CD4-positive, alpha-beta T cell treated with Interleukin-21 for 1 hour (primary cell): ENCODE measurements around the gene PREX1.
A peak's percentile ranks its signal among the peaks of the same experiment; 100 is the strongest.
"Not testable (repeated sequence)": the region's sequence is repeated elsewhere in the genome, so short reads cannot be mapped to it uniquely, and the experiment has no call there.

Source experiments
- DNase-seq: peaks from one replicate; pipeline ENCODE4 v3.0.0-alpha.2; 2020

PREX1 gene, protein sequence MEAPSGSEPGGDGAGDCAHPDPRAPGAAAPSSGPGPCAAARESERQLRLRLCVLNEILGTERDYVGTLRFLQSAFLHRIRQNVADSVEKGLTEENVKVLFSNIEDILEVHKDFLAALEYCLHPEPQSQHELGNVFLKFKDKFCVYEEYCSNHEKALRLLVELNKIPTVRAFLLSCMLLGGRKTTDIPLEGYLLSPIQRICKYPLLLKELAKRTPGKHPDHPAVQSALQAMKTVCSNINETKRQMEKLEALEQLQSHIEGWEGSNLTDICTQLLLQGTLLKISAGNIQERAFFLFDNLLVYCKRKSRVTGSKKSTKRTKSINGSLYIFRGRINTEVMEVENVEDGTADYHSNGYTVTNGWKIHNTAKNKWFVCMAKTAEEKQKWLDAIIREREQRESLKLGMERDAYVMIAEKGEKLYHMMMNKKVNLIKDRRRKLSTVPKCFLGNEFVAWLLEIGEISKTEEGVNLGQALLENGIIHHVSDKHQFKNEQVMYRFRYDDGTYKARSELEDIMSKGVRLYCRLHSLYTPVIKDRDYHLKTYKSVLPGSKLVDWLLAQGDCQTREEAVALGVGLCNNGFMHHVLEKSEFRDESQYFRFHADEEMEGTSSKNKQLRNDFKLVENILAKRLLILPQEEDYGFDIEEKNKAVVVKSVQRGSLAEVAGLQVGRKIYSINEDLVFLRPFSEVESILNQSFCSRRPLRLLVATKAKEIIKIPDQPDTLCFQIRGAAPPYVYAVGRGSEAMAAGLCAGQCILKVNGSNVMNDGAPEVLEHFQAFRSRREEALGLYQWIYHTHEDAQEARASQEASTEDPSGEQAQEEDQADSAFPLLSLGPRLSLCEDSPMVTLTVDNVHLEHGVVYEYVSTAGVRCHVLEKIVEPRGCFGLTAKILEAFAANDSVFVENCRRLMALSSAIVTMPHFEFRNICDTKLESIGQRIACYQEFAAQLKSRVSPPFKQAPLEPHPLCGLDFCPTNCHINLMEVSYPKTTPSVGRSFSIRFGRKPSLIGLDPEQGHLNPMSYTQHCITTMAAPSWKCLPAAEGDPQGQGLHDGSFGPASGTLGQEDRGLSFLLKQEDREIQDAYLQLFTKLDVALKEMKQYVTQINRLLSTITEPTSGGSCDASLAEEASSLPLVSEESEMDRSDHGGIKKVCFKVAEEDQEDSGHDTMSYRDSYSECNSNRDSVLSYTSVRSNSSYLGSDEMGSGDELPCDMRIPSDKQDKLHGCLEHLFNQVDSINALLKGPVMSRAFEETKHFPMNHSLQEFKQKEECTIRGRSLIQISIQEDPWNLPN (N-terminal part only)

DNA sequence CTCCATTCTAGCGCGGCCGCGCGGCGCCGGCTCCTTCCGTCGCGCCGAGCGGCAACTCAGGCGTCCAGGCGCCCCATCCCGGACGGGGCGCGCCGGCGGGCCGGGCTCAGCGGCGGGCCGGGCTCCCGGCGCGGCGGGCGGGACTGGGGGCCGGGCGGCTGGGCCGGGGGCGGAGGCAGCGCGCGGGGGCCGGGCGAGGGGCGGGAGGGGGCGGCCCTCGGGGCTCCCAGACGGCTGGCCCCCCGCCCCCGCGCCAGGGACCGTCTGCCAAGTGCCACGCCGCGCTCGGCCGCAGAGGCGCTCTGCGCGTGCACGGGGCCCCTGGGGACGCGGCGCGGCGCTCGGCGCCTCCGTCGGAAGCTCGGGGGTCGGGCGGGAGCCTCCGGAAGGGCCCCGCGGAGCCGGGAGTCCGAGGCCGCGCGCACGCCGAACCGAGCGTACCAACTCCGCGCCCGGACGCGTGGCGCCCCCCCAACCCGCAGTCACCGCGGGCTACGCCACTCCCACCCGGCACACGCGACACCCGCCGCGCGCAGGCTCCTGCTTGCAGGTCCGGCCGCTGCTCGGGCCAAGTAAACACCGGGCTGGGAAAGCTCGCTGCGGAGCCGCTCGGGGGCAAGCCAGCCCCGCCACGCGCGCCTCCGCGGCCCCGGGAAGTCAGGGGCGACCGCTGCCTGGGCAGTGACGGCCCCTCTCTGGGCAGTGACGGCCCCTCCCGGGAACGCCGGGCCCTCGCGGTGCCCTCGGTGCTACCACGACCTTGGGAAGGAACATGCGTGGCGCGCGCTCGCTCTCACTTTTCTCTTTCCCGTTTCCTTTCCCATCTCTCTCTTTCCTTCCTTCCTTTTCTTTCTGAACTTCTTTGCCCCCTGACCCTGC, at the start of gene PREX1:
PREX1 (minus strand) TSS at position 145 of the 879 bp plus-strand sequence; CDS start at position 6, 139 bp downstream.
- peak; percentile 90 for DNase-seq

DNA sequence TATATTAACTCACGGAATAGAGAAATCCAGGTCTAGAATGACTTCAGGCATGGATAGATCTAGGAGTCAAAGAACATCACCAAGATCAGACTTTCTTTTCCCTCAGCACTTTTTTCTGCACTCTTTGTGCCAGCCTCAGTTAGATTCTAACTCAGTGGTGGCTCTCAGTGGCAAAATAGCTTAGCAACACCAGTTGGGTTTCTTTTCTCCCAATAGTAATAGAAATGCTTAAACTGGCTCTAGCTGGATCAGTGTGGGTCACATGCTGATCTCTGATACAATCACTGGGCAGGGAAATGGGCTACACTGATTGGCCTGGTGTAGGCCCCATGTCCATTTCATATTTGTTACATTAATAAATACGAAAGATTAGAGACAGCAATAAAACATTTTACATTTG, 49.5 kb upstream of the PREX1 start:
- no peak for DNase-seq

DNA sequence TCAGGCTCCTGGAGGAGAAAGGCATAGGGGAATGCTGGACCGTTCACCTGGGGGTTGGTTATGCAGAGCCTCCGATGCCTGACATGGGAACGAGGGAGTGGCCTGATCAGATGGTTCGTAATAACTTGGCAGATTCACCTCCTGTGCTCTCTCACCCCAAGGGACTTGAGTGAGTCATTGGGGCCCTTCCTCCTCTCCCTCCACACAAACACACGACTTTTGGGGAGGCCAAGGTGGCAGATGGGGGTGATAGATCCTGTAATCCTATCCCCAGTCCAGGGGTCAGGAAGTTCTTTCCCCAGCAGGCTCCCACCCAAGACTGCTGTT, 48.1 kb upstream of the PREX1 start:
- DNase-seq = no peak

GRCh38 chr20:48875233-48875913, 47.6 kb upstream of the PREX1 start:
- DNase-seq = no peak

DNA sequence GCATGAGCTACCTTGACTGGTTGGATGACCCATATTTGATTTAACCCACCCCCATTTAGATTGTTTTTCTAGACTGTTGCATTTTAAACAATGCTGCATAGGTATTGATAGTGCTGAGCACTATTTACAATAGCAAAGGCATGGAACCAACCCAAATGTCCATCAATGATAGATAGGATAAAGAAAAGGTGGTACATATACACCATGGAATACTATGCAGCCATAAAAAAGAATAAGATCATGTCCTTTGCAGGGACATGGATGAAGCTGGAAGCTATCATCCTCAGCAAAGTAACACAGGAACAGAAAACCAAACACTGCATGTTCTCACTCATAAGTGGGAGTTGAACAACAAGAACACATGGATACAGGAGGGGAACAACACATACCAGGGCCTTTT, 41.6 kb upstream of the PREX1 start:
- not testable (repeated sequence) for DNase-seq

GRCh38 chr20:48866936-48867335, 39.1 kb upstream of the PREX1 start:
- no peak for DNase-seq

DNA sequence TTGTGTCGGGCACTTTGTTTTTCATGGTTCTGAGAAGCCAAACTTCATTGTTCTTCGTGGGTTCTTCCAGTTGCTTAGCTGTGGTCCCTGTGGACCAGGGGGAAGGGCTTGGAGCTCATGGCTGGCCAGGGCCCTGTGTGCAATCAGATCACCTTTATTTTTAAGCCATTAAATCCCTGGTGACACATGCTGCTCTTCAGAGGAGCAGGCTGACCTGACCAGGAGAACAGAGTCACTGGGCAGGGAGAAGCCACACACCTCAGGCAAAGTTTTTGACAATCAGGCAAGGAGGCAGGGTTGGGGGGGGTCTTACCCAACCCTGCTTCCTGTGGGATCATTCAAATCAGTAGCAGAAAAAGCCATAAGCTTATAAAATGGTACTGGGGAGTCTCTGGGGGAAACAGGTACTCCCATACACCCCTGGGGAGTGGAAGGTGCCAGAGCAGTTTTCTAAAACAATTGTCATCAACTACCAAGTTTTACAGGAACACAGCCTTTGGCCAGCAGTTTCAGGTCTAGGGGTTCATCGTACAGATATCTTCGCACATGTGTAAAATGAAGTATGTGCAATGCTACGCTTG, 37.0 kb upstream of the PREX1 start:
- DNase-seq = no peak

DNA sequence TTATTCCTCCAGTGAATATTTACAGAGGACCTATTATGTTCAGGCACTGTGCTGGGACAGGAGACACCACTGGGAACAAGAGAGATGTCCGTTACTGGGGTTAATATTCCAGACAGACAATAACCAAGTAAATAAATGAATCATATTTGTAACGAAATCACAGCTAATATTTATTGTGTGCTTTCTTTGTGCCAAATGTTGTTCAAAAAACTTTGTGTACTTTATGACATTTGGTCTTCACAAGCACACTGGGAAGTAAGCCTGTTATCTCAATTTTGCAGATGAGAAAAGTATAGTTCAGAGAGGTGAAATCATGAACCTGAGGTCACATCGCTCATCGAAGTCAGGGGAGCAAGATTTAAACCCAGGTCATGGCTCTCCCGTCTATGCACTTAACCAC, 36.5 kb upstream of the PREX1 start:
- DNase-seq = no peak

DNA sequence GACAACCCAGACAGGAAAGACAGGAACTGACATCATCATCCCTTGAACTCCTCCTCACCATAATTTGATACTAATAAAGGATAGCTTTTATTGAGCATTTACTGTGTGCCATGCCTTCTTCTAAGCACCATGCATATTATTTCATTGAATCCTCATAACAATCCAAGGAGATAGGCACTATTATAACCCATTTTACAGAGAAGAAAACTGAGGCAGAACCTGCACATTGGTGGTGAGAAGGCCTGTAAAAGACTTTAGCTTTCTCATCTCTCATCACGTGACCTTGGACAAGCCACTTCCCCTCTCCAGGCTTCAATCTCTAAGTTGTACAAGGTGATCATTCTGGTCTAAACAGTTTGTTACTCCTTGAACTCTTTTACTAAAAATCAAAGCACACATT, 34.5 kb upstream of the PREX1 start:
- no peak for DNase-seq

- no peak for DNase-seq
These were observed 33.6 kb upstream of the PREX1 start for GRCh38 chr20:48861444-48861843.

GRCh38 chr20:48858075-48858790, 30.4 kb upstream of the PREX1 start:
- no peak for DNase-seq

DNA sequence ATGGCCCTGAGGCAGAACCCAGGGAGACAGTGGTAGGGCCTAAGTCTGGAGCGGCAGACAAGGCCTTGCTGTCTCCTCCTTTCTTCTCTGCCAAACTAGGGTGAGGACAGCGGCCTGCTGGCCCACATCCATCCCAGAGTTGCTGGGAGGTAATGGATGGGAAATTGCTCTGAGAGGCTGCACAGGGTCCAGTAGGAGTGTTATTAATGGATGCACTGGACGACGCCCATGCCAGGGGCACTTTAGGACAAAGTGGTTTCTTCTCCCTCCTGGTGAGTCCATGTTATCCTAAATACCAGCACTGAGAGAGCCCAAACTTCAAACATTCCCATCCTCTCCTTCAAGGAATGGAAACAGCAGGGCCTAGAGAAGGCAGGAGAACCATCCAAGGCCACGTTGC, 28.3 kb upstream of the PREX1 start:
- no peak for DNase-seq

GRCh38 chr20:48855046-48855445, 27.2 kb upstream of the PREX1 start:
- no peak for DNase-seq

- DNase-seq = no peak
These were observed 24.8 kb upstream of the PREX1 start for GRCh38 chr20:48852609-48853008.

DNA sequence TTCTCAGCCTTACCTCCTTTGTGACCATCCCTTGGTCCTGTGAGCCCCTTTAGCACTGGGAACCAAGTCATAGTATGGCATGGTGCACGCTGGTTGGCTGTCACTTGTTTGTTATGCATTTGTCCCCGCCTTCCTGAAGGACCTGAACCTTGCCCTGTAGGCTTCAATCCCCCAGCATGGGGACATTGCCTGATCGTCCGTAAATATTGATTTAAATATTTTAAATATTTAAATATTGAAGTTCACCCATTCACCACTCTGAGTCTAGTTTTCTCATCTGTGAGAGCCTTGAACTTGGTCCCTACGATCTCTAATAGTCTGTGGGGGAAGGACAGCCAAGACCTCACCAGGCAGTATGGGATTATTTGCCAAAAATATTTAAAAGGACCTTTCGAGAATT, 23.8 kb upstream of the PREX1 start:
- DNase-seq = no peak

- DNase-seq = no peak
These were observed 23.1 kb upstream of the PREX1 start for GRCh38 chr20:48850977-48851299.

- DNase-seq = no peak
These were observed 22.6 kb upstream of the PREX1 start for GRCh38 chr20:48850257-48850976.

GRCh38 chr20:48849779-48850178, 22.0 kb upstream of the PREX1 start:
- DNase-seq = no peak

DNA sequence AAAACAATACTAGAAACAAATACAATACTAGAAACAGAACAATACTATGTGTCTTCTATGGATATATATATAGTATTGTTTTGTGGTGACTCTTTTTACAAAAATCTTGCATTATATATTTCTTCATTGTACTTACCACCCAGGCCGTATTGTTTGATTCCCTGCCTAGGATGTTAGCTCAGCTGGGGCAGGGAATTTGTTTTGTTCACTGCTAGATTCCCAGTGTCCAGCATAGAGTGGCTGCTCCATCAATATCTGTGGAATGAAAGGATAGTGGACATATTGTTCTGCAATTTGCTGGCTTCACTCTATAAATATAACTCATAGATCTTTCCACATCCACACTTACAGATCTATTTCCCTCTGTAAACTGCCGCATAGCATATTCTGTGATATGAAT, 21.5 kb upstream of the PREX1 start:
- no peak for DNase-seq
